ENCODE measurements around the gene GMDS.

DNA sequence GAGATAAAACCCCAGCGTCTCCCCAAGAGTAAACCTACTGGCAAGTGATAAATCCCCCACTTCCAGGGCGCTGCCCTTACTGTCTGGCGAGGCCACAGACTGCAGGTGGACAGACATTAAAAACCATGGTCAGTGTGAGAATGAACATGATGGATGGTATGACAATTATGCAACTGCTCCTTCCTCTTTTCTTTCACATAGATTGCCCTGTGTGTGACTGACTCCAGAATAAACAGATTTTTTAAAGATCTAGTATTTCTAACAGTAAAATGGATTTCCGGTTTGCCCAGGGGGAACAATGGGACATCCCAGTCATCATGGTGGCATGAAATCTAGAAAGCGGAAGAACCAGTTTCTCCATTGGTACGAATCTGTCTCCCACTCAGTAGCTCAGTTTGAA is 482.0 kb downstream of the GMDS start:
- TF ChIP-seq CTCF (IDR thresholded peaks at IDR 0.05) (no peak), POLR2A (IDR thresholded peaks at IDR 0.05) (no peak)

Measured in Peyer's patch (tissue), 4 donors.